Liver (tissue), 9 donors: Measurements from ENCODE around the gene RREB1. TPM values are rescaled to one million over a fixed set of nuclear protein-coding genes. Genes with fewer than 3 reads are reported as not detected.

ENCODE experiments used
- DNase-seq: peaks from one replicate; pipeline ENCODE4 v3.0.0-alpha.2; 2017; ENCODE audit warnings: low spot score
- H3K27ac ChIP-seq, 2 donors: one replicate each; pipeline ENCODE4 v1.7.0; 2013; ENCODE audit warnings: inconsistent platforms in 2 of 2, low read length in 2 of 2, control low read depth in 1 of 2, low read depth in 1 of 2, mild to moderate bottlenecking in 1 of 2
- H3K27me3 ChIP-seq, 4 donors: one replicate each; pipeline versions ENCODE4 v1.6.1 to v1.7.0; 2013; ENCODE audit warnings: low read length in 3 of 4, inconsistent platforms in 1 of 4, mild to moderate bottlenecking in 1 of 4, moderate library complexity in 1 of 4; ENCODE audit not compliant: control insufficient read depth in 4 of 4, insufficient read depth in 4 of 4
- H3K36me3 ChIP-seq, 4 donors: one replicate each; pipeline versions ENCODE4 v1.6.1 to v1.7.0; 2013; ENCODE audit warnings: low read length in 3 of 4, mild to moderate bottlenecking in 3 of 4, low read depth in 1 of 4, moderate library complexity in 1 of 4; ENCODE audit not compliant: control insufficient read depth in 4 of 4, insufficient read depth in 3 of 4
- H3K4me1 ChIP-seq, 4 donors: one replicate each; pipeline versions ENCODE4 v1.6.1 to v1.7.0; 2013; ENCODE audit warnings: low read length in 3 of 4, mild to moderate bottlenecking in 3 of 4, moderate library complexity in 1 of 4; ENCODE audit not compliant: control insufficient read depth in 4 of 4, insufficient read depth in 4 of 4
- H3K4me3 ChIP-seq, 3 donors: one replicate each; pipeline versions ENCODE4 v1.6.1 to v1.7.0; 2013; ENCODE audit warnings: low read length in 3 of 3, control low read depth in 1 of 3, low read depth in 1 of 3, mild to moderate bottlenecking in 1 of 3
- H3K9ac ChIP-seq, 2 donors: one replicate each; pipeline ENCODE4 v1.7.0; 2013; ENCODE audit warnings: low read length in 2 of 2, mild to moderate bottlenecking in 2 of 2, moderate library complexity in 2 of 2, control low read depth in 1 of 2, low read depth in 1 of 2
- H3K9me3 ChIP-seq, 4 donors: one replicate each; pipeline versions ENCODE4 v1.6.1 to v1.7.0; 2013; ENCODE audit warnings: low read length in 3 of 4; ENCODE audit not compliant: control insufficient read depth in 4 of 4
- ATF3 ChIP-seq: IDR thresholded peaks from 2 replicates; pipeline ENCODE4 v1.6.1; 2016; ENCODE audit warnings: antibody characterized with exemption
- EGR1 ChIP-seq, 2 donors: IDR thresholded peaks; 2 replicates each; pipeline ENCODE4 v1.6.1; 2016 to 2018; ENCODE audit warnings: antibody characterized with exemption in 2 of 2, low read depth in 2 of 2
- FOXA1 ChIP-seq: IDR thresholded peaks from 2 replicates; pipeline ENCODE4 v1.6.1; 2016; ENCODE audit warnings: antibody characterized with exemption
- FOXA2 ChIP-seq: IDR thresholded peaks from 2 replicates; pipeline ENCODE4 v1.6.1; 2016; ENCODE audit warnings: antibody characterized with exemption
- GABPA ChIP-seq, 2 donors: IDR thresholded peaks in 1 of 2; conservative IDR thresholded peaks in 1 of 2; 2 replicates each; pipeline ENCODE4 v1.6.1; 2016; ENCODE audit warnings: antibody characterized with exemption in 2 of 2, mild to moderate bottlenecking in 1 of 2, moderate library complexity in 1 of 2
- HNF4A ChIP-seq, 2 donors: conservative IDR thresholded peaks; 2 replicates each; pipeline ENCODE4 v1.6.1; 2016; ENCODE audit warnings: antibody characterized with exemption in 2 of 2, mild to moderate bottlenecking in 2 of 2
- HNF4G ChIP-seq: IDR thresholded peaks from 2 replicates; pipeline ENCODE4 v1.6.1; 2016; ENCODE audit warnings: antibody characterized with exemption
- JUND ChIP-seq, 2 donors: IDR thresholded peaks; 2 replicates each; pipeline ENCODE4 v1.6.1; 2016; ENCODE audit warnings: antibody characterized with exemption in 2 of 2
- NR2F2 ChIP-seq: IDR thresholded peaks from 2 replicates; pipeline ENCODE4 v1.6.1; 2016; ENCODE audit warnings: antibody characterized with exemption
- REST ChIP-seq: IDR thresholded peaks from 2 replicates; pipeline ENCODE4 v1.6.1; 2016; ENCODE audit warnings: antibody characterized with exemption, mild to moderate bottlenecking
- RXRA ChIP-seq, 2 donors: IDR thresholded peaks; 2 replicates each; pipeline ENCODE4 v1.6.1; 2017 to 2018; ENCODE audit warnings: antibody characterized with exemption in 2 of 2, mild to moderate bottlenecking in 1 of 2
- SP1 ChIP-seq: IDR thresholded peaks from 2 replicates; pipeline ENCODE4 v1.6.1; 2018; ENCODE audit warnings: antibody characterized with exemption, mild to moderate bottlenecking
- TAF1 ChIP-seq: conservative IDR thresholded peaks from 2 replicates; pipeline ENCODE4 v1.6.1; 2016; ENCODE audit warnings: antibody characterized with exemption, mild to moderate bottlenecking
- YY1 ChIP-seq: IDR thresholded peaks from 2 replicates; pipeline ENCODE4 v1.6.1; 2016; ENCODE audit warnings: antibody characterized with exemption, mild to moderate bottlenecking
- ZBTB33 ChIP-seq: IDR thresholded peaks from 2 replicates; pipeline ENCODE4 v1.6.1; 2016; ENCODE audit warnings: antibody characterized with exemption
- WGBS: extraction: QIAGEN DNeasy Blood & Tissue Kit; methylation state at CpG from one replicate; pipeline ENCODE4 v1.1.7; 2013; 5-methylcytosine and 5-hydroxymethylcytosine counted together
- polyA plus RNA-seq, 2 donors: library from polyadenylated mRNA; stranded (reverse) in 1 of 2; unstranded in 1 of 2; fragments of 200-250 nt in 1 of 2; fragments of >200 nt in 1 of 2; fragmentation: Nextera tagmentation in 1 of 2; extraction: Ambion mirVana in 1 of 2; gene quantifications; one replicate each; pipeline versions ENCODE4 v1.2.1 to v1.2.3, GENCODE V29; 2013 to 2015
- total RNA-seq, 2 donors: library from RNA; depleted of rRNA; stranded (reverse); fragments of >200 nt; gene quantifications; one replicate each; pipeline ENCODE4 v1.2.3, GENCODE V29; 2014
- donor health status: healthy.
- donor health status: healthy.
- donor health status: healthy.
- donor health status: healthy.
- donor health status: healthy.

RREB1 gene
- total and polyA plus RNA-seq, 4 donors: 10.1 to 28.9 (median 17.3) TPM

- peak overlapping the region; percentile 62 to 86 for H3K9ac ChIP-seq
- no peak for DNase-seq
Measured at GRCh38 chr6:7110092-7110792, 2.5 kb downstream of the RREB1 start.

GRCh38 chr6:7111095-7111690, 3.4 kb downstream of the RREB1 start:
- Histone ChIP-seq H3K36me3 (no peaks in the 10 kb centered on the region), H3K4me3 (no peak overlapping the region), H3K27ac (no peak overlapping the region), H3K9me3 (no peaks in the 10 kb centered on the region), H3K27me3 (no peaks in the 10 kb centered on the region), H3K9ac (peak overlapping the region in 1 of 2 donors; percentile 23), H3K4me1 (peaks cover 10 to 67% (median 56%) of the 10 kb centered on the region in 4 donors)
- no peak for DNase-seq
- no peak for TF ChIP-seq NR2F2
- TF ChIP-seq JUND (IDR thresholded peaks at IDR 0.05): no peak
- TF ChIP-seq ATF3: no peak
- no peak for TF ChIP-seq RXRA (IDR thresholded peaks at IDR 0.05)
- no peak for TF ChIP-seq YY1
- no peak for TF ChIP-seq GABPA (IDR thresholded peaks at IDR 0.05 in 1 of 2, conservative IDR thresholded peaks at IDR 0.05 in 1 of 2)
- TF ChIP-seq HNF4A (conservative IDR thresholded peaks at IDR 0.05): no peak
- TF ChIP-seq FOXA1: no peak
- TF ChIP-seq SP1: no peak
- TF ChIP-seq HNF4G: no peak
- no peak for TF ChIP-seq TAF1
- TF ChIP-seq FOXA2: no peak
- no peak for TF ChIP-seq ZBTB33
- WGBS: 60% methylated on average over 4 of the region's 4 CpGs

More at GRCh38 chr6:7110092-7110792, 2.5 kb downstream of the RREB1 start:
- 55% methylated on average over 6 of the region's 6 CpGs for WGBS
- no peaks in the 10 kb centered on the region for H3K9me3 ChIP-seq
- H3K4me1 ChIP-seq: peaks cover 8 to 58% (median 51%) of the 10 kb centered on the region in 4 donors
- H3K36me3 ChIP-seq: no peaks in the 10 kb centered on the region
- no peaks in the 10 kb centered on the region for H3K27me3 ChIP-seq
- peak overlapping the region in 2 of 3 donors; percentile 92 to 100 for H3K4me3 ChIP-seq
- TF ChIP-seq GABPA (IDR thresholded peaks at IDR 0.05 in 1 of 2, conservative IDR thresholded peaks at IDR 0.05 in 1 of 2): no peak
- TF ChIP-seq EGR1 (IDR thresholded peaks at IDR 0.05; ENCODE audit: low read depth in 2 of 2): no peak
- TF ChIP-seq FOXA2: no peak
- no peak for TF ChIP-seq HNF4G
- TF ChIP-seq YY1: no peak
- no peak for TF ChIP-seq FOXA1
- no peak for TF ChIP-seq REST
- H3K27ac ChIP-seq: peak overlapping the region in 1 of 2 donors; percentile 99
